Stimulated activated CD4-positive, alpha-beta T cell treated with anti-CD3 and anti-CD28 coated beads, Interleukin-4, amount 100 ng/mL, for 1 hour (primary cell): ENCODE measurements around the gene MYO7B.

ENCODE experiments used
- DNase-seq: peaks from one replicate; pipeline ENCODE4 v3.0.0-alpha.2; 2020

Gene MYO7B

DNA sequence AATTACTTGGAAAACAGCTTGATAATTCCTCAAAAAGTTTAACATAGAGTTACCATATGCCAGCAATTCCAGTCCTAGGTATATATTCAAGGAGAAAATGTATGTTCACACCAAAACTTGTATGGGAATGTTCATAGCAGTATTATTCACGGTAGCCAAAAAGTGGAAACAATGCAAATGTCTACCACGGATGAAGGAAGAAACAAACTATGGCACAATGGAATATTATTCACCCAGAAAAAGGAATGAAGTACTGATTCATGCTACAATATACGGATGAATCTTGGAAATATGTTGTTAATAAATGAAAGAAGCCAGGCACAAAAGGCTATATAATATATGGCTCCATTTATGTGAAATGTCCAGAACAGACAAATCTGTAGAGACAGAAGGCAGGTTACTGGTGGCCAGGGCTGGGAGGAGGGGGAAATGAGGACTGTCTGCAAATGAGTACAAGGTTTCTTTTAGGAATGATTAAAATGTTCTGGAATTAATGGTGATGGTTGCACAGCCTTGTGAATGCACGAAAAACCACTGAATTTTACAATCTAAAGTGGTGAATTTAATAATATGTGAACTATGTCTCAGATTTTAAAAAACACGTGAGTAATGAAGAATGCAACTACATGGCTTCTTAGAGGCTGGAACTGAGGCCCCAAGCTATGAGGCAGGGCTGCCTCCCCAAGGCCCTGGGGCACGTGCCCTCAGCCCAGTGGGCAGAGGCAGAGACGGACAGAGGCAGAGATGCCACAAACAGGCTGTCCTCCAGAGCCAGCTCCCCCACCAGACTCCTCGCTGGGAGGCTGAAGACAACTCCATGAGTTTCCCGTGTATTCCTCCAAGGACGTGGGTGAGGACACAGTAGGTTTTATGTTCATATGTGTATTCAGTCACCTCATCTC is 134.8 kb downstream of the MYO7B start:
- DNase-seq, result no peak

GRCh38 chr2:127670957-127671290 is 135.4 kb downstream of the MYO7B start:
- no peak for DNase-seq

DNA sequence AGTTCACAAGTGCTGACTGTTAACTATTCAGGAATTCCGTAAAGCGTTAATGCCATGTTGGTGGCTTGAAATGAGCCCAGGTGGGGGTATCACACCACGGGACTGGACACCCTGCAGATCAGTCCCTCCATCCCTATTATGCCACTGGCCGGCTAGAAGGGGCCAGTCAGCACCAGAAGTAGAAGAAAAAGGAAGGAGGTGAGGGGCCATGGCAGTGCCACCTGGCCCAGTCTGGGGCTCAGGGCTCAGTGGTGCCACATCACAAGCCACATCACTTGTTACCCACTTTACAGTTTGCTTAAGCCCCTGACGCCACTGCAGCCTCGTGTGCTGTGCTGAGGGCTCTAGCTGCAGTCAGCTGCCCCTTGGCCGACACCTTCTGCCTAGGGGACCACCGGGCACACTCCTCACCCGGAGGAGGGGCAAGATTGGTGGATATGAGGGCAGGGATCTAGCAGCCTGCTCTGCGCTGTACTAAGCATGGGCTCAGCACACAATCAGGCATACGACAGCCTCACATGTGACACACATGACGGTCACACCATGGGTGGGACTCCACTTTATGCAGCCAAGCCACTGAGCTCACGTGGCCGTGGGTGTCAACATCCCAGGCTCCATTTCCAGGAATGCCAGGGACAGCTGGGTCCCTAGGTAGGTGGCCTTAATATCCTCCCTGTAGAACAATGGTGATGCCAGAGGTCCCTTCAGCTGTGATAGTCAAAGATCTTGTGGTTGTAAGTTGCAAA is 136.2 kb downstream of the MYO7B start:
- no peak for DNase-seq

DNA sequence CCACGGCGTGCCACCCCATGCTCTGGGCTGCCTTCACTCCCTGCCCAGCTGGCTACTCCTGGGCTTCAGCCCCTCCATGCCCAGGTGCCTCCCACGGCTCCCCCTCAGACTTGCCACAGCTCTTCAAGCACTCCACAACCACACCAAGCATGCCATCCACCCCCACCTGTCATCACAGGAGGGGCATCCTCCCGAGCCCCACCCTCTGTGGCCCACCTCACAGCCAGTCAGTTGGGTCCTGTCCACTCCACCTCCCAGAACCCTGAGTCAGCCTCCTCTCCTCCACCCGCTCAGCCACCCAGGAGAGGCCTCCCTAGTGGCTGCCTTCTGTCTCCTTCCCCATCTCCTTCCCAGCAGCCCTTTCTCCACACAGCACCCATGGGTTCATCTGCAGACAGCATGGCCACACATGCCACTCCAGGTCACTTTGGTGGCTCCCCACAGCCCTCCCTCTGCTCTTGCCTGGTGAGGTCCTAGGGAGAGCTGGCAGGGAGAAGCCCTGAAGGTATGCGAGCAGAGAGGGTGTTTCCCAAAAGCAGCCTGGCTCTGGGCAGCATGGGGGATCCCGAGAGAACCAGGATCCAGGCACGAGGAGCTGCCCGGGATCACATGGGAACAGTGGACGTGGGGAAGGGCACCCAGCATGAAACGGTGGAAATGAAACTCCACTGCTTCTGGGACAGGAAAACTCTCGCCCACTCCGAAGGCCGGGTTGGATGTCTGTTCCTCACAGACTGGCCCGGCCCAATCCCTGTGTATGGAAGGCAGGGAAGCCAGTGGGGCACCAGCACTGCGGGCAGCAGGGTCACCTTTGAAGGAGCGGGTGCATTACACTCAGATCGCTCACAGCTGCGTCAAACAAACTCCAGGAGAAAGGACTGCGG is 137.1 kb downstream of the MYO7B start:
- no peak for DNase-seq

GRCh38 chr2:127673291-127674069 is 138.0 kb downstream of the MYO7B start:
- DNase-seq, result no peak

DNA sequence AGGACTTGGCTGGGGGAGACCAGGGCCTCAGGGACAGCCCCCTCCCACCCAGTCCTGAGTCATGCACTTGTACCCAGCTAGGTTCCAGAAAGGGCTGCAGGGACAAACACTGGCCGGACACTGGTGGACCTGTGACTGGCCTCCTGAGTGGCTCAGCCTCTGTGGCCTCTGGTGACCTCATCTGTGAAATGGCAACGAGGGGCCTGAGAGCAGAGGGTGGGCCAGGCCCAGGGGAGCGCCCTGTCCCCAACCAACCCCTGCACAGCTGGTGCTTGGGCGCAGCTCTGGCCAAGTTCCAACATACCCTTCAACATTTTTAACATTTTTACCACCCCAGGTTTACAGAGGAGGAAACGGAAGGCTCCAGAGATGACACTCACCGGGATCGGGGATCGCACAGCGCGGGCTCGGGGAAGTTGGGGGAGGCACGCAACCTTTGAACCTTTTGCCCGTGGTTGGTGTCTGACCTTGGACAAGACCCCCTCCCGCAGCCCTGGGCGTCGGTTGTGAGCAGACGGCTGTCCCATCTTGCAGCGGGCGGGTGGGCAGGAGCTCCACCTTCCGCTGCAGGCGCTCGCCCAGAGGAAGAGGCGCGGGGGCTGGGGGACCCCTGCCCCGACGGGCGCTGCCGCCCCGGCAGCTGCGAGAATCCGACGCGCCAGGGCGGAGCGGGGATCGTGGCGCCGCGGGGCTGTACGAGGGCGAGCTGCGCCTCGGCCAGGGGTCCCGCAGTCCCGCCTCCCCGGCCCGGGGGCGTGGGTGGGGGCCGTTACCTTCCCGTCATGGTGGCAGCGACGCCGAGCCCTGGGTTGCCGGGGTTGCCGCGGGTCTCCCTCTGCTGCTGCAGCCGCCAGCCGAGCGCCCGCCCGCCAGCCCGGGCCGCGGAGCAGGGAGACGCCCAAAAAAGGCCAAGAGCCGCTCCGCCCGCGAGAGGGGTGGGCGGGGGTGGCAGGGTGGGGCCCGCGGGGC is 139.0 kb downstream of the MYO7B start:
- DNase-seq, result peak; percentile 31

- DNase-seq, result no peak
Observed at GRCh38 chr2:127675331-127676261, 140.1 kb downstream of the MYO7B start, which contains the start of gene LIMS2. LIMS2 (minus strand) TSS chr2:127675530; CDS start chr2:127675024, 506 bp downstream.

DNA sequence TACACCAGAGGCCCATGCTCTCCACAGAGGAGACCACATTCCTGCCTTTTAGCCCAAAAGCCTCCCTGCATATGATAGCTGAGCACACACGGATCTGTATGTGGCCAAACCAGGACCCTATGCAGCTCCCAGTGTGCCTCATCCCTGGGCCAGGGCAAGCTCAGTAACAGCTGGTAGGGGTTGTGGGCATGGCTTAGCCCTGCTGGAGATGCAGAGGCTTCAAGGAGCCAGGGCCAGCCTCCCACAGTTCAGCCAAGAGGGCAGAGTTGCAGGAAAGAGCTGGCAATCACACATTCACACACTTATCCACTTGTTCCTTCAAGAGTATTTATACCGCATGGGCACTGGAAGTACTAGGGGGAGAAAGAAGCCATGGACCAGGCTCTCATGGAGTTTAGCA is 141.4 kb downstream of the MYO7B start:
- no peak for DNase-seq

- DNase-seq, result no peak
Observed at GRCh38 chr2:127678531-127678930, 143.0 kb downstream of the MYO7B start.

GRCh38 chr2:127678991-127679390 is 143.5 kb downstream of the MYO7B start:
- no peak for DNase-seq

GRCh38 chr2:127679680-127680361 is 144.3 kb downstream of the MYO7B start:
- DNase-seq, result no peak

- no peak for DNase-seq
Observed at GRCh38 chr2:127680706-127681287, 145.3 kb downstream of the MYO7B start.

GRCh38 chr2:127681288-127681804 is 145.9 kb downstream of the MYO7B start:
- no peak for DNase-seq

GRCh38 chr2:127681976-127682857 is 146.7 kb downstream of the MYO7B start:
- DNase-seq, result no peak

GRCh38 chr2:127683056-127683455 is 147.6 kb downstream of the MYO7B start:
- no peak for DNase-seq

DNA sequence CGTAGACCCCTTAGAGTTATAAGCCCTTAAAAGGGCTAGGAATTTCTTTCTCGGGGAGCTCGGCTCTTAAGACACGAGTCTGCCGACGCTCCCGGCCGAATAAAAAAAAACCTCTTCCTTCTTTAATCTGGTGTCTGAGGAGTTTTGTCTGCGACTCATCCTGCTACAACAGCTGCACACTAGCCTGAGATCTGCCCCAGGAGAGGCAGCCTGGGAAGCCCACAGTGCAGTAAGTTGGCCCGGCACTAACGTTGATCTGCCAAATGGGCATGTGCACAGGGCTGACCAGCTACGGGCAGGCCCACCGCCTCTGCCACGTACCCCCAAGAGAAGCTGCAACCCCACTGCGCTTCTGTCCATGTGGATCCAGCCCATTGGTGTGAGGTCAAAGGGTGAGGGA is 148.3 kb downstream of the MYO7B start:
- DNase-seq, result no peak

- no peak for DNase-seq
Observed at GRCh38 chr2:127685410-127686080, 150.1 kb downstream of the MYO7B start.
